GM18867 (cell line): ENCODE data around the gene NTN4.
A peak's percentile ranks its signal among the peaks of the same experiment; 100 is the strongest.
"Not testable (repeated sequence)": the region's sequence is repeated elsewhere in the genome, so short reads cannot be mapped to it uniquely, and the experiment has no call there.

Experiments used
- ATAC-seq: cut with Tn5 transposase; IDR thresholded peaks from one replicate; pipeline ENCODE4 v1.9.1; 2021; ENCODE audit warnings: mild to moderate bottlenecking, moderate library complexity; ENCODE audit not compliant: unreplicated experiment

NTN4 gene

GRCh38 chr12:95790033-95790916 lies at the start of gene NTN4:
Gene NTN4, minus strand, starts transcription at chr12:95790764. Its CDS starts 455 bp downstream, at chr12:95790309.
- ATAC-seq: peak; percentile 40

GRCh38 chr12:95838125-95838524 lies 47.6 kb upstream of the NTN4 start:
- no peak for ATAC-seq

- ATAC-seq: no peak
Observed at GRCh38 chr12:95837240-95838038, 46.9 kb upstream of the NTN4 start.

GRCh38 chr12:95836630-95837239 lies 46.2 kb upstream of the NTN4 start:
- no peak for ATAC-seq

- ATAC-seq: no peak
Observed at GRCh38 chr12:95836185-95836609, 45.6 kb upstream of the NTN4 start.

- no peak for ATAC-seq
Observed at GRCh38 chr12:95834572-95834971, 44.0 kb upstream of the NTN4 start.

GRCh38 chr12:95830335-95831089 lies 39.9 kb upstream of the NTN4 start:
- no peak for ATAC-seq

GRCh38 chr12:95829395-95829794 lies 38.8 kb upstream of the NTN4 start:
- no peak for ATAC-seq

- ATAC-seq: no peak
Observed at GRCh38 chr12:95820096-95820703, 29.6 kb upstream of the NTN4 start.

- no peak for ATAC-seq
Observed at GRCh38 chr12:95815632-95816212, 25.2 kb upstream of the NTN4 start.

- ATAC-seq: not testable (repeated sequence)
Observed at GRCh38 chr12:95812155-95812554, 21.6 kb upstream of the NTN4 start.

GRCh38 chr12:95810411-95810810 lies 19.8 kb upstream of the NTN4 start:
- no peak for ATAC-seq

- ATAC-seq: no peak
Observed at GRCh38 chr12:95809000-95809680, 18.6 kb upstream of the NTN4 start.

- no peak for ATAC-seq
Observed at GRCh38 chr12:95808146-95808545, 17.6 kb upstream of the NTN4 start.

GRCh38 chr12:95805864-95806671 lies 15.5 kb upstream of the NTN4 start:
- ATAC-seq: no peak

- no peak for ATAC-seq
Observed at GRCh38 chr12:95804291-95804690, 13.7 kb upstream of the NTN4 start.

GRCh38 chr12:95803817-95804216 lies 13.3 kb upstream of the NTN4 start:
- no peak for ATAC-seq

GRCh38 chr12:95802482-95803270 lies 12.1 kb upstream of the NTN4 start:
- no peak for ATAC-seq
